ENCODE results near the gene SLC16A11. TPM values are rescaled to one million over a fixed set of nuclear protein-coding genes. Genes with fewer than 3 reads are reported as not detected.
A peak's percentile ranks its signal among the peaks of the same experiment; 100 is the strongest.
"Not testable (repeated sequence)": the region's sequence is repeated elsewhere in the genome, so short reads cannot be mapped to it uniquely, and the experiment has no call there.

Gene SLC16A11
- total RNA-seq, 1 donor from 2014 or later: 0.47 TPM

DNA sequence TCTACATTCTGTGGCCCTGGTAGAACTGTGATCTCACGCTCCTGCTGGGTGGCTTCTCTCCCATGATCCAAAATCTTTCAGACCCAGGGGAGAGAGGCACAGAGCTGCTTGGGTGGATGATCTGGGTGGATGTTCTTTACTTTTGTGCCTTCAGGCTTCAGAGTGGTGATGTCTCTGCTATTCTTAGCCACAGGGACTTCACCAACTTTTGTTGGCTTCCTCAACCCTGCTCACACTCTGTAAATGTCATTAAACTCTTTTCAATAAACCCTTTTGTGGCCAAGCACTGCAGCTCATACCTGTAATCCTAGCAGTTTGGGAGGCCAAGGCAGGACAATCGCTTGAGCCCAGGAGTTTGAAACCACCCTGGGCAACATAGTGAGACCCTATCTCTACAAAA, 28.5 kb upstream of the SLC16A11 start:
- H3K27me3 Mint-ChIP-seq (ENCODE audit: insufficient read depth): peaks cover 10% of the 10 kb centered on the region
- intact Hi-C loops (cut with micrococcal nuclease): no loop called here
- no peak overlapping the region for H3K4me3 Mint-ChIP-seq
- no peak for DNase-seq (ENCODE audit: low spot score)
- H3K36me3 Mint-ChIP-seq (ENCODE audit: low read depth): no peaks in the 10 kb centered on the region
- H3K9me3 Mint-ChIP-seq: peaks cover 13% of the 10 kb centered on the region
- no peak overlapping the region for H3K27ac Mint-ChIP-seq
- no peaks in the 10 kb centered on the region for H3K4me1 Mint-ChIP-seq (ENCODE audit: low read depth)

DNA sequence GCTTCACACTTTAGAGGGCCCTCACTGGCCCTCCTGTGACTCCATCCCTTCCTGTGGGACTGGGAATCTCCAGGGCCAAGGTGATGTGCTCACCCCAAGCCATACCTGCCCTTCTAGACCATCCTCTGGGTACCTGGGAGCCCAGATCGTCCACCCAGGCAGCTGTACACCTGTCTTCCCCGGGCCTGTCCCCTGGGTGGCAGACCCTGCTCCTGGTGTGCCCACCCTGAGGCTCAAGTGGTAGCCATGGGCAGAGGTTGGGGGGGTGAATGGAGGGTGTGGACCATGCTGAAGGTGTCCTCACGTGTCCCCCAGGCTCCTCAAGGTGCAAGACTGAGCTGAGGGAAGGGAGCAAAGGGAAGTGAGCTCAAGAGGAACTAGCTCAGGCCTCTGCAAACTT, 26.8 kb upstream of the SLC16A11 start:
- no peak for DNase-seq (ENCODE audit: low spot score)
- Mint-ChIP-seq H3K27me3 (ENCODE audit: insufficient read depth) (peaks cover 15% of the 10 kb centered on the region), H3K9me3 (peaks cover 13% of the 10 kb centered on the region), H3K36me3 (ENCODE audit: low read depth) (no peaks in the 10 kb centered on the region), H3K4me3 (no peak overlapping the region), H3K27ac (no peak overlapping the region), H3K4me1 (ENCODE audit: low read depth) (no peaks in the 10 kb centered on the region)
- intact Hi-C loops (cut with micrococcal nuclease): no loop called here

DNA sequence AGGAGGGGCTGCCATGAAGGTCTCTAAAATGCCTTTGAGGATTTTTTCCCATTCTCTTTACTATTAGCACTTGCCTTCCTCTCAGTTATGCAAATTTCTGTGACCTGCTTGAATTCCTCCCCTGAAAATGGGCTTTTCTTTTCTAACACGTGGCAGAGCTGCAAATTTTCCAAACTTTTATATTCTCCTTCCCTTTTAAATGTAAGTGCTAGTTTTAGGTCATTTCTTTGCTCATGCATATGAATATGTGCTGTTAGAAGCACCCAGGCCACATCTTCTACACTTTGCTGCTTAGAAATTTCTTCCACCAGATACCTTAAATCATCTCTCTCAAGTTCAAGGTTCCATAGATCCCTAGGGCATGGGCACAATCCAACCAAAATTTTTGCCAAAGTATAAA, 24.4 kb upstream of the SLC16A11 start:
- no peaks in the 10 kb centered on the region for H3K36me3 Mint-ChIP-seq (ENCODE audit: low read depth)
- no peak for DNase-seq (ENCODE audit: low spot score)
- H3K9me3 Mint-ChIP-seq: peaks cover 13% of the 10 kb centered on the region
- H3K27ac Mint-ChIP-seq: no peak overlapping the region
- intact Hi-C loops (cut with micrococcal nuclease): no loop called here
- H3K4me1 Mint-ChIP-seq (ENCODE audit: low read depth): no peaks in the 10 kb centered on the region
- H3K27me3 Mint-ChIP-seq (ENCODE audit: insufficient read depth): peaks cover 15% of the 10 kb centered on the region
- H3K4me3 Mint-ChIP-seq: no peak overlapping the region

DNA sequence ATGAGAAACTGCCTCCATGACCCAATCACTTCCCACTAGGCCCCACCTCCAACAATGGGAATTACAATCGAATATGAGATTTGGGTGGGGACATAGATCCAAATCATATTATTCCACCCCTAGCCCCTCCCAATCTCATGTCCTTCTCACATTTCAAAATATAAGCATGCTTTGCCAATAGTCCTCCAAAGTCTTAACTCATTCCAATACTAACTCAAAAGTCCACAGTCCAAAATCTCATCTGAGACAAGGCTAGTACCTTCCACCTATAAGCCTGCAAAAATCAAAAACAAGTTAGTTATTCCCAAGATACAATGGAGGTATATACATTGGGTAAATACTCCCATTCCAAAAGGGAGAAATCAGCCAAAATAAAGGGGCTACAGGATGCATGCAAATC, 23.3 kb upstream of the SLC16A11 start:
- no peaks in the 10 kb centered on the region for H3K36me3 Mint-ChIP-seq (ENCODE audit: low read depth)
- intact Hi-C loops (cut with micrococcal nuclease): no loop called here
- H3K27ac Mint-ChIP-seq: no peak overlapping the region
- no peak for DNase-seq (ENCODE audit: low spot score)
- H3K4me3 Mint-ChIP-seq: no peak overlapping the region
- peaks cover 13% of the 10 kb centered on the region for H3K27me3 Mint-ChIP-seq (ENCODE audit: insufficient read depth)
- peaks cover 13% of the 10 kb centered on the region for H3K9me3 Mint-ChIP-seq
- H3K4me1 Mint-ChIP-seq (ENCODE audit: low read depth): no peaks in the 10 kb centered on the region

DNA sequence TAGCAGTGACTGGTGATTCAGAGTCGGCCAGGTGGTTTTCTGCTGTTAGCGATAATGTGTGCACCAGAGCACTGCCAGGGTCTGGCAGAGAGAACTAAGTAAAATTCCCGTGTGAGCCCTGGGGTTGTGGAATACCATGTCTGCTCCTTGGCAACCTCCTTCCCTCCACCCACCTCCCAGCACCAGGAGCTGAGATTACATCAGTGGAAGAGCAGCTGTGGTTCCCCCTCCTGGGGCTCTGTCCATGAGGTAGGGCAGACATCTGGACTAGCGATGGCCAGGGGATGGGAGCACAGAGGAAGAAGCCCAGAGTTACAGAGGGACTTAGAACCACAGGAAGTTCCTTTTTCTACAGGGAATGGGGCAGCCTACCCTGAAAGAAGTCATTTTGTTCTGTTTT, 20.4 kb upstream of the SLC16A11 start:
- peaks cover 13% of the 10 kb centered on the region for H3K27me3 Mint-ChIP-seq (ENCODE audit: insufficient read depth)
- peaks cover 10% of the 10 kb centered on the region for H3K4me1 Mint-ChIP-seq (ENCODE audit: low read depth)
- H3K36me3 Mint-ChIP-seq (ENCODE audit: low read depth): no peaks in the 10 kb centered on the region
- no peak overlapping the region for H3K27ac Mint-ChIP-seq
- DNase-seq (ENCODE audit: low spot score): no peak
- intact Hi-C loops (cut with micrococcal nuclease): no loop called here
- H3K4me3 Mint-ChIP-seq: no peak overlapping the region
- peaks cover 13% of the 10 kb centered on the region for H3K9me3 Mint-ChIP-seq

DNA sequence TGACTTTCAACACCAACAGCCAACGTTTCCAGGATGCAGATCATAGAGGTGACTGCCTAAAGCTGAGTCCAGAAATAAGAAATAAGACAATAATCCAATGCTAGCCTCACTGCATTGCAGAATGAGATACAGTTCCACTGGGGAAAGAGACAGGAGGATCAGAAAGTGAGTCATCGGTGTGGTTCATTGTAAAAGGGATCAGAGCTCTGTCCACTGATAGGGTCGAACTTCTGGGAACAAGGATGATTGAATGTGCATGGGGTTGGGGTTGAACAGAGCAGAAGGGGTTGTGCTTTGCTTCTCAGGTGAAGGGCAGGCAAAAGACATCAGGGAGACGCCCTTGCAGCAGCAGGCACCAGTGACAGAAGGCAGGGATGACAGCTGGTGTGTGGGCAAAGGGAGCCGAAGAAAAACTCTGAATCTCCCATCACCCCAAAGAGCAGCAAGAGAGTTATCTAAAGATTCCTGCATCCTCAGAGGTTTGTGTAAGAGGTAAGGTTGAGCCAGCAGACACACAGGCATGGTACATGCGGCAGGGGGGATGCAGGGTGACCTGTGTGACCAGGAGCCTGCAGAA, 19.7 kb upstream of the SLC16A11 start:
- Mint-ChIP-seq H3K9me3 (peaks cover 6% of the 10 kb centered on the region), H3K4me1 (ENCODE audit: low read depth) (peaks cover 15% of the 10 kb centered on the region), H3K4me3 (no peak overlapping the region), H3K27ac (no peak overlapping the region), H3K36me3 (ENCODE audit: low read depth) (no peaks in the 10 kb centered on the region), H3K27me3 (ENCODE audit: insufficient read depth) (peaks cover 10% of the 10 kb centered on the region)
- intact Hi-C loops (cut with micrococcal nuclease): no loop called here
- DNase-seq (ENCODE audit: low spot score): no peak

DNA sequence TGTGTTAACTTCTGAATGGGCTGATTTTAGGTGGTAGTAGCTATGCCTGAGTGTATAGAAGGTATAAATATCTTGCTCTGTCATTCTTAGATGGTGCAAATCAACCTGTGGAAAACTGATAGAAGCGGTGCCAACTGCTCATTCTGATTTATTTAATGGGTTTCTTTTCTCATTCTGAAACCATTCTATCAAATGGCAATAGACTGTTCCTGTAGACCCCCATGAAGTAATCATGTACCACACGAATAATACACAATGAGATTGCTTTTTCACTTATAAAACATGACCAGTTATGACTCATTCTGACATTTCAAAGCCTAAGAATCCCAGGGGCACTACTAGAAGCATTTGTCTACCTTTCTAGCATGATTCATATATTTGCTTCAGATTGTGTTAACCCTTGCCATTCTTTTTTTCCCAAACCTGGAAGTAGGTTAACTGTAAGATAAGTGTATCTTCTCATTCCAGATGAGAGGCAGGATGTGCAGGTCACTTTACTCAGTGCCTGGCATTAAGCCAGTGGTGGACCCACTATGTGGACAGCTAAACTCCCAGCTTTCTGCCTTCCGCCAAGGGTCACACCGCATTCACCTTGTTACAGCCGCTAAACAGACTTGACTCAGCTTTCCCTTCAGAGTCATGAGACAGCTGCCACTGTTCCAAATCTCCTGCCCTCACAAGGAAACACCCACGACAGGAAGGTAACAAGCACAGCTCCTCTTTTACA, 16.4 kb upstream of the SLC16A11 start:
- peak overlapping the region; percentile 37 for H3K4me3 Mint-ChIP-seq
- H3K36me3 Mint-ChIP-seq (ENCODE audit: low read depth): no peaks in the 10 kb centered on the region
- H3K4me1 Mint-ChIP-seq (ENCODE audit: low read depth): peaks cover 15% of the 10 kb centered on the region
- H3K9me3 Mint-ChIP-seq: no peaks in the 10 kb centered on the region
- peak overlapping the region; percentile 74 for H3K27ac Mint-ChIP-seq
- peaks cover 4% of the 10 kb centered on the region for H3K27me3 Mint-ChIP-seq (ENCODE audit: insufficient read depth)
- intact Hi-C loops (cut with micrococcal nuclease): loop anchor here (1.0 kb wide), 2 partner anchors 13 to 72 kb away; no protein-coding TSS in a partner anchor
- DNase-seq (ENCODE audit: low spot score): no peak

DNA sequence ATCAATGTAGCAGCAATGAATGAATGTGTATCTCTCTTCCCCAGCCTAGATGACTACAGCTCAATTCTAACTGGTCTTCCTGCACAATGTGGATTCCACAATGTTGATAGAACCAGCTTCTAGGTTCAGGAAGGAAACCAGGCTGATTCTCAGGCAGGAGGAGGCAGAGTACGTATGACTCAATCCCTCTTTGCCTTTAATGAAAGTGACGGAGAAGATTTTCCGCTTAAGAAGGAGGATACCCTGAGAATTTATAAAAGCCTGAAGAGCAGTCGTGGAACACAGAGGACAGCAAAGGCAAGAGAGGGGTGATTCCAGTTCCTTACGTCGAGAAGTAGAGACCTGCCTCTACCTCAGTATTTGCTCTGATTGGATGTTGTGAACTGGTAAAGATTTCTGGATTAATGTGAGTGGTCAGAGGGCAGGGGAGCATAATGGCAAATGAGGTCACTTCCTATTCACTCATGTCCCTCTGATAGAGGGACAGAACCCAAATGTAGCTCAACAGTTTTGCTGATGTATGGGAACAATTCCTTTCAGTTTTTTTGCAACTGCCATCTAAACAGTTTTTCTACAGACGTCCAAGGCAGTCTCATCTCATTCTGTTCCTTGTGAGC, 15.0 kb upstream of the SLC16A11 start:
- Mint-ChIP-seq H3K36me3 (ENCODE audit: low read depth) (no peaks in the 10 kb centered on the region), H3K27me3 (ENCODE audit: insufficient read depth) (peaks cover 4% of the 10 kb centered on the region), H3K4me3 (no peak overlapping the region), H3K4me1 (ENCODE audit: low read depth) (peaks cover 15% of the 10 kb centered on the region), H3K27ac (no peak overlapping the region), H3K9me3 (no peaks in the 10 kb centered on the region)
- DNase-seq (ENCODE audit: low spot score): no peak
- intact Hi-C loops (cut with micrococcal nuclease): no loop called here

DNA sequence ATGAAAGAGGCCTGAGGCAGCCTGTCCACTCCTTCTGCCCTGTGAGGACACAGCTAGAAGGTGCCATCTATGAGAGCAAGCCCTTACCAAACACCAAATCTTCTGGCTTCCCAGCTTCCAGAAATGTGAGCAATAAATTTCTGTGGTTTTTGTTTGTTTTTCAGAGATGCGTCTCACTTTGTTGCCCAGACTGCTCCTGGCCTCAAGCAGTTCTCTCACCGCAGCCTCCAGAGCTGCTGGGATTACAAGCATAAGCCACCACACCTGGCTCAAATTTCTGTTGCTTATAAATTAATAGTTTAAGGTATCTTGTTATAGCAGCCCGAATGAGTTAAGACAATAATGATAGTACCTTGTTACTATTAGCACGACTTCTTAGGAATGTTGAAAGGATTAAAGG, 12.5 kb upstream of the SLC16A11 start:
- intact Hi-C loops (cut with micrococcal nuclease): no loop called here
- no peak overlapping the region for H3K4me3 Mint-ChIP-seq
- no peak overlapping the region for H3K27ac Mint-ChIP-seq
- H3K27me3 Mint-ChIP-seq (ENCODE audit: insufficient read depth): peaks cover 4% of the 10 kb centered on the region
- no peaks in the 10 kb centered on the region for H3K9me3 Mint-ChIP-seq
- no peaks in the 10 kb centered on the region for H3K36me3 Mint-ChIP-seq (ENCODE audit: low read depth)
- H3K4me1 Mint-ChIP-seq (ENCODE audit: low read depth): peaks cover 19% of the 10 kb centered on the region
- no peak for DNase-seq (ENCODE audit: low spot score)

DNA sequence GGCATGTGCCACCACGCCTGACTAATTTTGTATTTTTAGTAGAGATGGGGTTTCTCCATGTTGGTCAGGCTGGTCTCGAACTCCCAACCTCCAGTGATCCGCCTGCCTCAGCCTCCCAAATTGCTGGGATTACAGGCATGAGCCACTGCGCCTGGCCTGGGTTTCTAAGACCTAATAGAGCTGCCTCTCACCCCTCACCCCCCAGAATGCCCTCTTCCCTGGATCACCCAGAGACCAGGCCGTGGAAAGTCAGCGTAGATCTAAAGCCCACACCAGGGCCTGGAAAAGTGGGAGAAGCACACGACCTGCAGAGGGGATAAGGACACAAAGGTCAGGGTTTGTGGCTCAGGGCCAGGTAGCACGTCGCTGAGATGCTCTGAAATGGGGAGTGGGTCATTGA, 6.7 kb upstream of the SLC16A11 start:
- intact Hi-C loops (cut with micrococcal nuclease); H3K27me3 Mint-ChIP-seq (ENCODE audit: insufficient read depth); H3K27ac Mint-ChIP-seq; DNase-seq (ENCODE audit: low spot score); H3K9me3 Mint-ChIP-seq; H3K36me3 Mint-ChIP-seq (ENCODE audit: low read depth); H3K4me3 Mint-ChIP-seq: not testable (repeated sequence)
- H3K4me1 Mint-ChIP-seq (ENCODE audit: low read depth): peaks cover 24% of the 10 kb centered on the region

DNA sequence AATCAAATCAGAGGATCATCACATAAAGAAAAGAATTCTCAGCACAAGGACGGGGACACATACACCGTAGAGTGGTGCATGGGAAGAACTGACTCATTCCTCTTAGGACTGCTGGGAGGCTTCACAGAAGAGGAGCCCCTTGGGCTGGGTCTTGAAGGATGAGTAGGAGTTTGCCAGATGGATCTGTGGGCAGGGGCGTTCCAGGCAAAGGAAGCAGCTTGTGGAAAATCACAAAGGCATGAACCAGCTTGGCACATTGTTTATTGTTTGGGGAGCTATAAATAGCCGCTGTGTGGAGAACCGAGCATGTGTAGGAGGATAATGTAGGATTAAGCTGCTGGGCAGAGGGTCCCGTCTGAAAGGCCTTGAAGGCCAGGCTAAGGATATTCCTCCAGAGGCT, 5.1 kb upstream of the SLC16A11 start:
- DNase-seq (ENCODE audit: low spot score): no peak
- Mint-ChIP-seq H3K36me3 (ENCODE audit: low read depth) (no peaks in the 10 kb centered on the region), H3K27ac (no peak overlapping the region), H3K4me1 (ENCODE audit: low read depth) (peaks cover 24% of the 10 kb centered on the region), H3K9me3 (no peaks in the 10 kb centered on the region), H3K27me3 (ENCODE audit: insufficient read depth) (peaks cover 5% of the 10 kb centered on the region), H3K4me3 (no peak overlapping the region)
- intact Hi-C loops (cut with micrococcal nuclease): loop anchor here (5.0 kb wide), 1 partner anchor 388 kb away; the partner anchor contains the start of genes FGF11 and TMEM102

DNA sequence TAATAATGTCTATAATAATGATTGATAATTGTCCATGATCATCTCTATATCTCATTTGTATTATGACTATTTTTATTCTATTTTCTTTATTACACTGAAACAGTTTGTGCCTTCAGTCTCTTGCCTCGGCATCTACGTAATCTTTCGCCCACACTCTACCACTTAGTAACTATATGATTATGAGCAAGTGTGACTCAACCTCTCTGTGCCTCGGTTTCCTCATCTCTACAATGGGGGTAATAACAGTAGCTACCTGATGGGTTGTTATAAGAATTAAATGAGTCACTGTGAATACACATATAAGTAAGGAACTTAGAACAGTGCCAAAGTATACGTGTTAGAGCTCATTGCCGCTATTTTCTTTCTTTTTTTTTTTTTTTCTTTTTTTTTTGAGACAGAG, 3.7 kb upstream of the SLC16A11 start:
- no peak for DNase-seq (ENCODE audit: low spot score)
- H3K27me3 Mint-ChIP-seq (ENCODE audit: insufficient read depth): peaks cover 8% of the 10 kb centered on the region
- H3K4me3 Mint-ChIP-seq: peak overlapping the region; percentile 39
- H3K27ac Mint-ChIP-seq: no peak overlapping the region
- peaks cover 24% of the 10 kb centered on the region for H3K4me1 Mint-ChIP-seq (ENCODE audit: low read depth)
- no peaks in the 10 kb centered on the region for H3K36me3 Mint-ChIP-seq (ENCODE audit: low read depth)
- H3K9me3 Mint-ChIP-seq: no peaks in the 10 kb centered on the region
- intact Hi-C loops (cut with micrococcal nuclease): loop anchor here (1.0 to 5.0 kb wide), 3 partner anchors 13 to 390 kb away; partner anchors contain the start of genes FGF11 and TMEM102

DNA sequence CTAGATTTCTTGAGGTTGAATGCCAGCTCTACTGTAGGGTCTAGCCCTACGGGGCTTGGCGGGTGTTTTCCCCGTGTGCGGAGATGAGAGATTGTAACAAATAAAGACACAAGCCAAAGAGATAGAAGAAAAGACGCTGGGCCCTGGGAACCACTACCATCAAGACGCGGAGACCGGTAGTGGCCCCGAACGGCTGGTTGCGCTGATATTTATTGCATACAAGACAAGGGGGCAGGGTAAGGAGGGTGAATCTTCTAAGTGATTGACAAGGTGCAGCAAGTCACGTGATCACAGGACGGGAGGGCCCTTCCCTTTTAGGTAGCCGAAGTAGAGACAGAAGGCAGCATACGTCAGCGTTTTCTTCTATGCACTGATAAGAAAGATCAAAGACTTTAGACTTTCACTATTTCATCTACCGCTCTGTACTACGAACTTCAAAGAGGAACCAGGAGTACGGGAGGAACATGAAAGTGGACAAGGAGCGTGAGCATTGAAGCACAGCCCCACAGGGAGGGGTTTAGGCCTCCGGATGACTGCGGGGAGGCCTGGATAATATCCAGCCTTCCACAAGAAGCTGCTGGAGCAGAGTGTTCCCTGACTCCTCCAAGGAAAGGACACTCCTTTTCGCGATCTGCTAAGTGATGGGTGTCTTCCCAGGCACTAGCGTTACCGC, 3.0 kb upstream of the SLC16A11 start:
- not testable (repeated sequence) for H3K36me3 Mint-ChIP-seq (ENCODE audit: low read depth)
- peaks cover 21% of the 10 kb centered on the region for H3K4me1 Mint-ChIP-seq (ENCODE audit: low read depth)

More for the DNA sequence above, 3.0 kb upstream of the SLC16A11 start:
- not testable (repeated sequence) for H3K9me3 Mint-ChIP-seq; H3K27me3 Mint-ChIP-seq (ENCODE audit: insufficient read depth)
- peak; percentile 65 for DNase-seq (ENCODE audit: low spot score)
- peak overlapping the region; percentile 66 for H3K4me3 Mint-ChIP-seq
- peak overlapping the region; percentile 72 for H3K27ac Mint-ChIP-seq
- intact Hi-C loops (cut with micrococcal nuclease): loop anchor here (1.0 to 5.0 kb wide), 6 partner anchors 11 to 390 kb away; partner anchors contain the start of genes FGF11, SLC16A13 and TMEM102

Data from activated T-helper 1 cell treated with anti-CD3 and anti-CD28 coated beads, Interleukin-12 subunit alpha, Interleukin-12 subunit beta, Interleukin-2, Interleukin-4 antibody, amounts not matched to agents 30 ng/mL and 10 ng/mL and 1 ng/mL, durations not matched to agents 14 hours and 24 hours and 36 hours (primary cell).